ENCODE measurements around the gene BOLA2.
"Not testable (repeated sequence)": the region's sequence is repeated elsewhere in the genome, so short reads cannot be mapped to it uniquely, and the experiment has no call there.

The BOLA2 gene

GRCh38 chr16:29453754-29454153 lies 397 bp downstream of the BOLA2 start:
- H3K9me3 ChIP-seq (ENCODE audit: insufficient read depth, low read length); H3K36me3 ChIP-seq (ENCODE audit: insufficient read depth, insufficient read length, low read length); H3K4me1 ChIP-seq (ENCODE audit: insufficient read depth, insufficient read length); H3K27me3 ChIP-seq (ENCODE audit: insufficient read depth, insufficient read length); H3K4me3 ChIP-seq (ENCODE audit: insufficient read length, low read depth); H3K9ac ChIP-seq (ENCODE audit: insufficient read length, low read depth); DNase-seq (ENCODE audit: low read depth, low spot score): not testable (repeated sequence)

- not testable (repeated sequence) for H3K9me3 ChIP-seq (ENCODE audit: insufficient read depth, low read length); H3K27me3 ChIP-seq (ENCODE audit: insufficient read depth, insufficient read length)
These were observed 28.8 kb downstream of the BOLA2 start for GRCh38 chr16:29425390-29425789.

DNA sequence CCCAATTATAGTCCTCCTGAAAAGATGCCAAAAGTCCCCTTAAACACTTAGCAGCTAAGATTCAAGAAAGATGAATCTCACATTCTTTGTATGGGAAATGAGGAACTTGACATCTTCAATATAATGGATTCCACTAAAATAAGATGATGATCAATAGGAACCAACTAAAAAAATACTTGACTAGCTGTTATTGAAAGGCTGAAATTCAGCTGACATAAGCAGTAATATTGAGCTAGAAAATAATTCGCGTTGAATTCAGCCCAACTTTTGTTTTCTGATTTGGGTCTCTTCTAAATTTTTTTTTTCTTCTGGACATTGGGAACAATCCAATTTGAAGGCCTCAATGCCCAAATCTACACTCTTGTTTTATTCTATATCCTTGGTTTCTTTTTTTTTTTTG lies 30.6 kb downstream of the BOLA2 start:
- DNase-seq (ENCODE audit: low read depth, low spot score); H3K4me3 ChIP-seq (ENCODE audit: insufficient read length, low read depth); H3K36me3 ChIP-seq (ENCODE audit: insufficient read depth, insufficient read length, low read length); H3K9ac ChIP-seq (ENCODE audit: insufficient read length, low read depth); H3K9me3 ChIP-seq (ENCODE audit: insufficient read depth, low read length); H3K27me3 ChIP-seq (ENCODE audit: insufficient read depth, insufficient read length); H3K4me1 ChIP-seq (ENCODE audit: insufficient read depth, insufficient read length): not testable (repeated sequence)

More at GRCh38 chr16:29425390-29425789, 28.8 kb downstream of the BOLA2 start:
- not testable (repeated sequence) for H3K4me1 ChIP-seq (ENCODE audit: insufficient read depth, insufficient read length); DNase-seq (ENCODE audit: low read depth, low spot score); H3K4me3 ChIP-seq (ENCODE audit: insufficient read length, low read depth); H3K9ac ChIP-seq (ENCODE audit: insufficient read length, low read depth); H3K36me3 ChIP-seq (ENCODE audit: insufficient read depth, insufficient read length, low read length)

- not testable (repeated sequence) for H3K36me3 ChIP-seq (ENCODE audit: insufficient read depth, insufficient read length, low read length); H3K27me3 ChIP-seq (ENCODE audit: insufficient read depth, insufficient read length); H3K9me3 ChIP-seq (ENCODE audit: insufficient read depth, low read length); H3K4me3 ChIP-seq (ENCODE audit: insufficient read length, low read depth); DNase-seq (ENCODE audit: low read depth, low spot score); H3K4me1 ChIP-seq (ENCODE audit: insufficient read depth, insufficient read length); H3K9ac ChIP-seq (ENCODE audit: insufficient read length, low read depth)
These were observed 48.9 kb downstream of the BOLA2 start for GRCh38 chr16:29405249-29405648.
